HepG2 (cell line): ENCODE data around the gene SLCO2A1. TPM values are rescaled to one million over a fixed set of nuclear protein-coding genes. Genes with fewer than 3 reads are reported as not detected.

Experiments
- ATAC-seq: fragments of 200-7000 bp; cut with Tn5 transposase; 3 replicates; pipeline ENCODE4 v1.9.1; 2020; ENCODE audit warnings: mild to moderate bottlenecking, moderate library complexity
- BruUV-seq: library from RNA; stranded (reverse); fragments of 400-500 nt; replicated peaks from 2 replicates; lab custom pipeline; 2021; lab: Mats Ljungman, UMichigan
- CTCF ChIA-PET: fragments of 300-600 bp; formaldehyde crosslinking; extraction: SDS; loops from one replicate; lab custom pipeline; 2021; ENCODE audit warnings: low total read pairs, inconsistent platforms, low intra/inter-chr PET ratio; lab: Yijun Ruan, JAX
- POLR2A ChIA-PET: fragments of 350-600 bp; sonication (Branson Sonifier 250); formaldehyde crosslinking; loops from one replicate; lab custom pipeline; 2020; ENCODE audit warnings: antibody characterized with exemption, inconsistent platforms; lab: Yijun Ruan, JAX
- DNase-seq: peaks from one replicate; pipeline ENCODE4 v3.0.0-alpha.2; 2015; ENCODE audit warnings: low spot score
- FAIRE-seq: peaks from 3 replicates; lab custom pipeline; 2011; peaks lifted over from hg19 to GRCh38; lab: Jason Lieb, UNC
- H2AFZ ChIP-seq: one replicate; pipeline ENCODE4 v1.6.1; 2011; ENCODE audit warnings: low read length, inconsistent platforms
- H3K27ac ChIP-seq: fragments of 300-600 bp; 3 replicates; pipeline ENCODE4 v1.8.0; 2011; ENCODE audit warnings: mixed run types, mild to moderate bottlenecking, mixed read lengths, low read length, inconsistent platforms; ENCODE audit not compliant: insufficient read depth; ENCODE audit errors: extremely low read length
- H3K27me3 ChIP-seq, 2 experiments: fragments of 200-600 bp in 1 of 2; 2 replicates in 1 of 2; 3 replicates in 1 of 2; pipeline versions ENCODE4 v1.6.0 to v1.8.0; 2011; ENCODE audit warnings: low read length in 2 of 2, mild to moderate bottlenecking in 2 of 2, moderate library complexity in 2 of 2, inconsistent platforms in 1 of 2; ENCODE audit not compliant: insufficient read depth in 2 of 2, control insufficient read depth in 1 of 2
- H3K36me3 ChIP-seq, 2 experiments: fragments of 200-600 bp in 1 of 2; replicated peaks in 1 of 2; 2 replicates in 1 of 2; 3 replicates in 1 of 2; pipeline versions ENCODE4 v1.5.1 to v1.8.0; 2011; ENCODE audit warnings: low read length in 2 of 2, inconsistent platforms in 1 of 2; ENCODE audit not compliant: insufficient read depth in 2 of 2, control insufficient read depth in 1 of 2
- H3K4me1 ChIP-seq: 2 replicates; pipeline ENCODE4 v1.5.1; 2012; ENCODE audit warnings: low read length, inconsistent platforms; ENCODE audit not compliant: insufficient read depth
- H3K4me2 ChIP-seq: 2 replicates; pipeline ENCODE4 v1.6.0; 2011; ENCODE audit warnings: low read depth, low read length, inconsistent platforms
- H3K4me3 ChIP-seq, 3 experiments: fragments of 200-600 bp in 1 of 3; sonication (generic), shearing (Covaris generic) in 1 of 3; replicated peaks in 1 of 3; 2 replicates each; pipeline ENCODE4 v1.5.1; 2011 to 2016; ENCODE audit warnings: low read length in 3 of 3, inconsistent platforms in 2 of 3, low read depth in 2 of 3, mild to moderate bottlenecking in 2 of 3, control low read depth in 1 of 3, mixed read lengths in 1 of 3; ENCODE audit not compliant: insufficient read depth in 1 of 3
- H3K79me2 ChIP-seq: one replicate; pipeline ENCODE4 v1.6.1; 2011; ENCODE audit warnings: low read length, inconsistent platforms; ENCODE audit not compliant: insufficient read depth
- H3K9ac ChIP-seq: 2 replicates; pipeline ENCODE4 v1.6.0; 2011; ENCODE audit warnings: mild to moderate bottlenecking, low read depth, low read length, inconsistent platforms; ENCODE audit not compliant: insufficient read depth
- H3K9me3 ChIP-seq: 2 replicates; pipeline ENCODE4 v1.5.1; 2012; ENCODE audit warnings: mild to moderate bottlenecking, low read length
- H4K20me1 ChIP-seq: 2 replicates; pipeline ENCODE4 v1.6.0; 2011; ENCODE audit warnings: inconsistent platforms, mild to moderate bottlenecking, low read length, moderate library complexity; ENCODE audit not compliant: insufficient read depth
- DPF2 ChIP-seq: sonication (generic); formaldehyde crosslinking; IDR thresholded peaks from 2 replicates; pipeline ENCODE4 v1.4.0; 2020; ENCODE audit warnings: mild to moderate bottlenecking, low read depth, missing genetic modification reagents, borderline replicate concordance
- FOXA3 ChIP-seq: IDR thresholded peaks from 2 replicates; pipeline ENCODE4 v1.6.1; 2016; ENCODE audit warnings: missing genetic modification reagents, missing compliant biosample characterization
- GATAD1 ChIP-seq: IDR thresholded peaks from 2 replicates; pipeline ENCODE4 v1.6.1; 2016; ENCODE audit warnings: missing genetic modification reagents, missing compliant biosample characterization
- HIC2 ChIP-seq: sonication (generic); formaldehyde crosslinking; IDR thresholded peaks from 2 replicates; pipeline ENCODE4 v1.9.0; 2022; ENCODE audit warnings: low read depth, missing genetic modification reagents
- HNRNPH1 ChIP-seq: fragments of 200-400 bp; formaldehyde crosslinking; optimal IDR thresholded peaks from 2 replicates; pipeline ENCODE3; 2017; ENCODE audit warnings: mild to moderate bottlenecking, low read depth, low read length
- MXD3 ChIP-seq: IDR thresholded peaks from 2 replicates; pipeline ENCODE4 v1.6.1; 2016; ENCODE audit warnings: mild to moderate bottlenecking, missing biosample characterization, missing genetic modification reagents
- NCOA1 ChIP-seq: sonication (generic); formaldehyde crosslinking; IDR thresholded peaks from 2 replicates; pipeline ENCODE4 v1.9.0; 2021; ENCODE audit warnings: missing genetic modification reagents
- ZBTB10 ChIP-seq: sonication (generic); formaldehyde crosslinking; IDR thresholded peaks from 2 replicates; pipeline ENCODE4 v1.4.0; 2020; ENCODE audit warnings: missing genetic modification reagents, borderline replicate concordance
- ZC3H4 ChIP-seq: sonication (generic); formaldehyde crosslinking; IDR thresholded peaks from 2 replicates; pipeline ENCODE4 v1.4.0; 2020; ENCODE audit warnings: missing genetic modification reagents, borderline replicate concordance
- ZFP36L1 ChIP-seq: sonication (generic); formaldehyde crosslinking; IDR thresholded peaks from 2 replicates; pipeline ENCODE4 v1.8.0; 2022; ENCODE audit warnings: mild to moderate bottlenecking, missing genetic modification reagents, moderate library complexity
- ZMAT3 ChIP-seq: sonication (generic); formaldehyde crosslinking; conservative IDR thresholded peaks from 2 replicates; pipeline ENCODE4 v1.7.0; 2021; ENCODE audit warnings: missing genetic modification reagents
- ZNF616 ChIP-seq: sonication (generic); formaldehyde crosslinking; IDR thresholded peaks from 2 replicates; pipeline ENCODE4 v1.5.0; 2020; ENCODE audit warnings: low read depth, mild to moderate bottlenecking, missing genetic modification reagents
- ZNF761 ChIP-seq: sonication (generic); formaldehyde crosslinking; conservative IDR thresholded peaks from 2 replicates; pipeline ENCODE4 v1.4.0; 2020; ENCODE audit warnings: mild to moderate bottlenecking, missing genetic modification reagents
- ZUFSP ChIP-seq: sonication (generic); formaldehyde crosslinking; IDR thresholded peaks from 2 replicates; pipeline ENCODE4 v1.9.0; 2021; ENCODE audit warnings: missing genetic modification reagents, mild to moderate bottlenecking, borderline replicate concordance
- WGBS: methylation state at CpG from one replicate; pipeline ENCODE4 v1.1.6; 2017; ENCODE audit warnings: low lambda C conversion rate; 5-methylcytosine and 5-hydroxymethylcytosine counted together
- in situ Hi-C: cut with HindIII; loops from 2 replicates; pipeline ENCODE4 v1.10.0; 2017; ENCODE audit warnings: low pct_unique_long_range_greater_than_20kb; ENCODE audit not compliant: extremely low pct_ligation_motif_present
- intact Hi-C: fragments of 100-400 bp; cut with micrococcal nuclease; formaldehyde crosslinking; loops from one replicate; pipeline ENCODE4 v1.10.0; 2022; ENCODE audit not compliant: unreplicated experiment
- polyA plus RNA-seq, 8 experiments: library from polyadenylated mRNA; depleted of rRNA in 3 of 8; stranded (reverse) in 7 of 8; unstranded in 1 of 8; fragments of >200 nt; fragmentation: Illumina TruSeq in 4 of 8; extraction: Trizol in 4 of 8; gene quantifications; 2 replicates each; pipeline versions ENCODE4 v1.2.1 to v1.2.3, GENCODE V29; 2011 to 2016; ENCODE audit warnings: low read depth in 4 of 8, missing spikeins in 1 of 8, mixed read lengths in 1 of 8; ENCODE audit not compliant: insufficient read depth in 1 of 8
- total RNA-seq, 5 experiments: library from RNA; depleted of rRNA; stranded (reverse); fragments of >200 nt; fragmentation: Illumina TruSeq; extraction: Trizol; gene quantifications; 2 replicates each; pipeline ENCODE4 v1.2.3, GENCODE V29; 2016; ENCODE audit warnings: low read depth in 1 of 5

Gene SLCO2A1
- total and polyA plus RNA-seq, 2 of the 13 experiments (the other 11 are each of a cell fraction or from before 2014, with no cell fraction given): 0.04 TPM; not detected in 1

- ChIA-PET POLR2A (no interaction called here), CTCF (no interaction called here)
- no TSS peak for BruUV-seq
- WGBS: 11% methylated on average over 3 of the region's 3 CpGs
- Histone ChIP-seq H3K27ac (no peak overlapping the region), H3K4me1 (no peaks in the 10 kb centered on the region), H3K9me3 (peaks cover 4% of the 10 kb centered on the region; the same call in 1 of the 2 replicates), H3K27me3 (peaks cover 0 to 7% of the 10 kb centered on the region in 2 experiments; a peak in 1 of 5 replicates), H2AFZ (no peak overlapping the region), H3K9ac (no peak overlapping the region), H3K4me2 (no peak overlapping the region), H4K20me1 (no peaks in the 10 kb centered on the region), H3K79me2 (no peaks in the 10 kb centered on the region), H3K36me3 (no peaks in the 10 kb centered on the region), H3K4me3 (no peak overlapping the region)
- no peak for TF ChIP-seq ZNF616
- no peak for TF ChIP-seq GATAD1 (CRISPR knock-in tag)
- TF ChIP-seq NCOA1 (CRISPR knock-in tag): no peak
- no peak for TF ChIP-seq DPF2 (CRISPR knock-in tag)
- TF ChIP-seq ZFP36L1 (CRISPR knock-in tag): no peak
- TF ChIP-seq ZBTB10 (CRISPR knock-in tag): no peak
- TF ChIP-seq ZMAT3: no peak
- TF ChIP-seq ZNF761 (CRISPR knock-in tag): no peak
- no peak for TF ChIP-seq ZC3H4
- TF ChIP-seq MXD3: no peak
- no peak for TF ChIP-seq HNRNPH1
- no peak for TF ChIP-seq ZUFSP (CRISPR knock-in tag)
- TF ChIP-seq FOXA3 (CRISPR knock-in tag): no peak
- TF ChIP-seq HIC2 (CRISPR knock-in tag): no peak
- in situ Hi-C loops: no loop called here
- ATAC-seq: no peak
- no peak for FAIRE-seq
- DNase-seq: no peak
- intact Hi-C loops: no loop called here
These were observed 45.8 kb upstream of the SLCO2A1 start for GRCh38 chr3:134075568-134075825.
